HG03135 (cell line): ENCODE data around the gene SUCLG2.

Experiments
- ATAC-seq: cut with Tn5 transposase; IDR thresholded peaks from one replicate; pipeline ENCODE4 v1.9.1; 2021; ENCODE audit warnings: mild to moderate bottlenecking, moderate library complexity; ENCODE audit not compliant: unreplicated experiment

Gene SUCLG2

GRCh38 chr3:67518236-67518635 lies 136.2 kb downstream of the SUCLG2 start:
- ATAC-seq: no peak

- no peak for ATAC-seq
Measured at GRCh38 chr3:67517781-67518180, 136.6 kb downstream of the SUCLG2 start.

- no peak for ATAC-seq
Measured at GRCh38 chr3:67516496-67516895, 137.9 kb downstream of the SUCLG2 start.

- no peak for ATAC-seq
Measured at GRCh38 chr3:67515778-67516177, 138.6 kb downstream of the SUCLG2 start.

GRCh38 chr3:67509471-67510075 lies 144.8 kb downstream of the SUCLG2 start:
- ATAC-seq: no peak

GRCh38 chr3:67507584-67507983 lies 146.8 kb downstream of the SUCLG2 start:
- no peak for ATAC-seq

GRCh38 chr3:67500709-67501108 lies 153.7 kb downstream of the SUCLG2 start:
- ATAC-seq: no peak

- ATAC-seq: no peak
Measured at GRCh38 chr3:67497746-67498145, 156.7 kb downstream of the SUCLG2 start.

GRCh38 chr3:67495751-67496150 lies 158.7 kb downstream of the SUCLG2 start:
- ATAC-seq: no peak

GRCh38 chr3:67493808-67494207 lies 160.6 kb downstream of the SUCLG2 start:
- ATAC-seq: no peak

- no peak for ATAC-seq
Measured at GRCh38 chr3:67490658-67491057, 163.8 kb downstream of the SUCLG2 start.

GRCh38 chr3:67489816-67490215 lies 164.6 kb downstream of the SUCLG2 start:
- no peak for ATAC-seq

- no peak for ATAC-seq
Measured at GRCh38 chr3:67487564-67488114, 166.8 kb downstream of the SUCLG2 start.

- ATAC-seq: no peak
Measured at GRCh38 chr3:67486883-67487282, 167.5 kb downstream of the SUCLG2 start.

- ATAC-seq: no peak
Measured at GRCh38 chr3:67484085-67484484, 170.3 kb downstream of the SUCLG2 start.

GRCh38 chr3:67481126-67481525 lies 173.3 kb downstream of the SUCLG2 start:
- ATAC-seq: no peak

GRCh38 chr3:67478423-67478822 lies 176.0 kb downstream of the SUCLG2 start:
- no peak for ATAC-seq

- ATAC-seq: no peak
Measured at GRCh38 chr3:67474311-67474710, 180.1 kb downstream of the SUCLG2 start.

- no peak for ATAC-seq
Measured at GRCh38 chr3:67472674-67473201, 181.7 kb downstream of the SUCLG2 start.

GRCh38 chr3:67470207-67470606 lies 184.2 kb downstream of the SUCLG2 start:
- ATAC-seq: no peak

- no peak for ATAC-seq
Measured at GRCh38 chr3:67468511-67468910, 185.9 kb downstream of the SUCLG2 start.

GRCh38 chr3:67463656-67464055 lies 190.8 kb downstream of the SUCLG2 start:
- no peak for ATAC-seq

GRCh38 chr3:67462187-67462586 lies 192.2 kb downstream of the SUCLG2 start:
- no peak for ATAC-seq
